Smooth muscle cell (in vitro differentiated cells): Measurements from ENCODE around the gene NT5C1B. TPM values are rescaled to one million over a fixed set of nuclear protein-coding genes. Genes with fewer than 3 reads are reported as not detected.

Experiments used
- DNase-seq: peaks from one replicate; lab custom pipeline; 2025; ENCODE audit not compliant: unreplicated experiment; lab: John Stamatoyannopoulos, UW
- H2AFZ ChIP-seq: fragments of 200-600 bp; sonication (generic); 2 replicates; pipeline ENCODE4 v1.6.0; 2016; ENCODE audit warnings: antibody characterized with exemption, low read depth, mild to moderate bottlenecking
- H3F3A ChIP-seq: fragments of 200-600 bp; sonication (generic); 2 replicates; pipeline ENCODE4 v1.6.0; 2017; ENCODE audit warnings: antibody characterized with exemption, low read depth
- H3K27ac ChIP-seq: fragments of 200-600 bp; sonication (generic); 2 replicates; pipeline ENCODE4 v1.5.1; 2016; ENCODE audit warnings: low read depth, mild to moderate bottlenecking
- H3K27me3 ChIP-seq: fragments of 200-600 bp; sonication (generic); 2 replicates; pipeline ENCODE4 v1.6.1; 2016; ENCODE audit warnings: low read depth, mild to moderate bottlenecking
- H3K36me3 ChIP-seq: fragments of 200-600 bp; sonication (generic); 2 replicates; pipeline ENCODE4 v1.5.1; 2016; ENCODE audit warnings: low read depth
- H3K4me1 ChIP-seq: fragments of 200-600 bp; sonication (generic); 2 replicates; pipeline ENCODE4 v1.5.1; 2016; ENCODE audit warnings: low read depth
- H3K4me2 ChIP-seq: fragments of 200-600 bp; sonication (generic); 2 replicates; pipeline ENCODE4 v1.6.0; 2016; ENCODE audit warnings: mild to moderate bottlenecking
- H3K4me3 ChIP-seq: fragments of 200-600 bp; sonication (generic); 2 replicates; pipeline ENCODE4 v1.5.1; 2016; ENCODE audit warnings: mild to moderate bottlenecking
- H3K79me2 ChIP-seq: fragments of 200-600 bp; sonication (generic); 2 replicates; pipeline ENCODE4 v1.6.0; 2016; ENCODE audit warnings: low read depth, mild to moderate bottlenecking
- H3K9ac ChIP-seq: fragments of 200-600 bp; sonication (generic); 2 replicates; pipeline ENCODE4 v1.6.0; 2016; ENCODE audit warnings: low read depth
- H3K9me3 ChIP-seq: fragments of 200-600 bp; sonication (generic); replicated peaks from 2 replicates; pipeline ENCODE4 v1.5.1; 2016; ENCODE audit warnings: low read depth
- H4K20me1 ChIP-seq: fragments of 200-600 bp; sonication (generic); 2 replicates; pipeline ENCODE4 v1.6.0; 2016; ENCODE audit warnings: low read depth
- WGBS: methylation state at CpG from one replicate; pipeline ENCODE4 v1.1.7; 2016; ENCODE audit warnings: low lambda C conversion rate; 5-methylcytosine and 5-hydroxymethylcytosine counted together
- polyA plus RNA-seq: library from polyadenylated mRNA; unstranded; fragments of >200 nt; fragmentation: Nextera tagmentation; extraction: Ambion mirVana; gene quantifications from 2 replicates; pipeline ENCODE4 v1.2.1, GENCODE V29; 2016
- total RNA-seq: library from RNA; depleted of rRNA; stranded (reverse); fragments of >200 nt; gene quantifications from 2 replicates; pipeline ENCODE4 v1.2.3, GENCODE V29; 2014
- TF ChIP-seq, protein P1 (sequence below): fragments of 200-600 bp; sonication (generic); IDR thresholded peaks from 2 replicates; pipeline ENCODE4 v1.5.1; 2017; ENCODE audit warnings: borderline replicate concordance, mild to moderate bottlenecking, antibody characterized with exemption; ENCODE audit not compliant: insufficient read depth, poor library complexity, severe bottlenecking

NT5C1B gene
- total and polyA plus RNA-seq, 2 experiments from 2014 or later = not detected

DNA sequence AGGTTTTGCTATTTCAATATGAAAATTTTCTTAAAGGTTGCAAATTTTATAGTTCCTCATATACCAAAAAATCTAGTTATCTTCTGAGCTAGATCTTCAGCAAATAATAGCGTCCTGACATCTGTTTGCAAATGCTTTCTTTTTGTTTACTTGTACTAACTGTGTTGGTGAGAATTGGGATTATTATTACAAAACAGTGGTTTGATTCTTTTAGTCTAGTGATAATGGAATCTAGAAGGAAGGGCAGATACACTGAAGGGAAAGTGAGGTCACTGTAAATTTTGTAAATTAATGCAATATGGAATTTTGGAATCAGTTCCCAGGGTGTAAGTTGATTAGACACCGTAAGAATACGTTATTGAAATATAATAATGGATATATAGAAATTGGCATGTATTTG is 36.2 kb upstream of the NT5C1B start:
- WGBS = 88% methylated on average over 3 of the region's 3 CpGs
- Histone ChIP-seq H4K20me1 (no peaks in the 10 kb centered on the region), H3K4me3 (no peak overlapping the region), H3K27me3 (no peaks in the 10 kb centered on the region), H3K4me2 (no peak overlapping the region), H3K36me3 (no peaks in the 10 kb centered on the region), H2AFZ (no peak overlapping the region), H3K4me1 (no peaks in the 10 kb centered on the region), H3K9me3 (no peaks in the 10 kb centered on the region), H3K79me2 (no peaks in the 10 kb centered on the region), H3F3A (no peaks in the 10 kb centered on the region), H3K27ac (no peak overlapping the region), H3K9ac (no peak overlapping the region)
- DNase-seq = no peak
- TF ChIP-seq, protein P1, sequence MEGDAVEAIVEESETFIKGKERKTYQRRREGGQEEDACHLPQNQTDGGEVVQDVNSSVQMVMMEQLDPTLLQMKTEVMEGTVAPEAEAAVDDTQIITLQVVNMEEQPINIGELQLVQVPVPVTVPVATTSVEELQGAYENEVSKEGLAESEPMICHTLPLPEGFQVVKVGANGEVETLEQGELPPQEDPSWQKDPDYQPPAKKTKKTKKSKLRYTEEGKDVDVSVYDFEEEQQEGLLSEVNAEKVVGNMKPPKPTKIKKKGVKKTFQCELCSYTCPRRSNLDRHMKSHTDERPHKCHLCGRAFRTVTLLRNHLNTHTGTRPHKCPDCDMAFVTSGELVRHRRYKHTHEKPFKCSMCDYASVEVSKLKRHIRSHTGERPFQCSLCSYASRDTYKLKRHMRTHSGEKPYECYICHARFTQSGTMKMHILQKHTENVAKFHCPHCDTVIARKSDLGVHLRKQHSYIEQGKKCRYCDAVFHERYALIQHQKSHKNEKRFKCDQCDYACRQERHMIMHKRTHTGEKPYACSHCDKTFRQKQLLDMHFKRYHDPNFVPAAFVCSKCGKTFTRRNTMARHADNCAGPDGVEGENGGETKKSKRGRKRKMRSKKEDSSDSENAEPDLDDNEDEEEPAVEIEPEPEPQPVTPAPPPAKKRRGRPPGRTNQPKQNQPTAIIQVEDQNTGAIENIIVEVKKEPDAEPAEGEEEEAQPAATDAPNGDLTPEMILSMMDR = no peak

DNA sequence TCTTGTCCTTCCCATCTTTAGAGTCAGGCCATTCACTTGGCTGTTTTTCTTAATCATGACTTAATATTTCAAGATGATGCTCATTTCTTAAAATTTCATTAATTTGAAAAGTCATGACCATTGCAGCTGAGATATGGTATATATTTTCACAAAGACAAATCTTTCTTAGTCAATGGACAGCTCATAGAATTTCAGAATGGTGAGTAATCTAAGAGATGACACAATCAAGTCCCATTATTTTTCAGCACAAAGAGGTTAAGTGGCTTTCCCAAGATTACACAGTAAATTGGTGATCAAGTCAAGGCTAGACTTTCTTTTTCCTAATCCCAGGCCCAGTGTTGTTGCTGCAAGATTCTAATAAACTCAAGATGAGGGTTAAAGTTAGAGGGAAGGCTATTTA is 34.4 kb upstream of the NT5C1B start:
- DNase-seq = no peak
- Histone ChIP-seq H3K4me3 (no peak overlapping the region), H3K79me2 (no peaks in the 10 kb centered on the region), H3K27ac (no peak overlapping the region), H3K36me3 (no peaks in the 10 kb centered on the region), H3K9ac (no peak overlapping the region), H3F3A (no peaks in the 10 kb centered on the region), H3K4me2 (no peak overlapping the region), H3K27me3 (no peaks in the 10 kb centered on the region), H3K9me3 (no peaks in the 10 kb centered on the region), H3K4me1 (no peaks in the 10 kb centered on the region), H4K20me1 (no peaks in the 10 kb centered on the region), H2AFZ (no peak overlapping the region)
- TF ChIP-seq, protein P1 = no peak

DNA sequence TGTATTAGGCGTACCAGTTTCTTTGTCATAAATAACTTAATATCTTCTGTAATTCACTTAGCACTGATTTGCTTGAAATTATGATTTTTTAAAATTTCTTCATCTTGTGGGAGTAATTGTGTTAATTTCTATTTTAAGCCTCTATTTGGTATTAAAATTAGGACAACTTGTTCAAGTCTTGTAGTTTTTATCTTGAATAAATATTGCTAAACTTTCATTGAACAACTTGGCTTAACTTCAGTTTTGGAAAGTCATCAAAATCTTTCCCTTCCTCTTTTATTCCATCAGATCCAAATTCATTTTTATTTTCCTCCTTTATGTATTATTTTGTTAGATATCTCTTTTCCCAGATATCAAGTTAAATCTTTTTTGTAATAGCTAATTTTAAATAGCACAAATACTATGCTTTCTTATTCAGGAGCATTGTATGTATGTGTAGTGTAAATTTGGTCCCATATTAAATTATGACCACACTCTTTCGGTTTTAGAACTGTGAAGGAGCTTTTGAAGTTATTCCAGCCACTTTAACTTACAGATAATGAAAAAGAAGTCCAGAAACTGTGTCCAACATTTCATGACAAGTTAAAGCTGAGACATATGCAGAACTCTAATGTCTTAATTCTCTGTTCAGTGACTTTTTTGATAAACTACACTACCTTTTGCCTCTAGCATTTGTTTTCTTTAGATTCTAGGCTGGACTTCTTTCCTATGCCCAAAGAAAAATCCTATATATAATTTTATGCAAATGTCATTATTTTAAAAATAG is 31.7 kb upstream of the NT5C1B start:
- Histone ChIP-seq H3K36me3 (no peaks in the 10 kb centered on the region), H2AFZ (no peak overlapping the region), H3K4me2 (no peak overlapping the region), H3F3A (no peaks in the 10 kb centered on the region), H3K4me1 (no peaks in the 10 kb centered on the region), H3K79me2 (no peaks in the 10 kb centered on the region), H3K27ac (no peak overlapping the region), H4K20me1 (no peaks in the 10 kb centered on the region), H3K27me3 (no peaks in the 10 kb centered on the region), H3K9me3 (no peaks in the 10 kb centered on the region), H3K9ac (no peak overlapping the region), H3K4me3 (no peak overlapping the region)
- 70% methylated on average over 2 of the region's 2 CpGs for WGBS
- no peak for DNase-seq
- TF ChIP-seq, protein P1 = no peak

DNA sequence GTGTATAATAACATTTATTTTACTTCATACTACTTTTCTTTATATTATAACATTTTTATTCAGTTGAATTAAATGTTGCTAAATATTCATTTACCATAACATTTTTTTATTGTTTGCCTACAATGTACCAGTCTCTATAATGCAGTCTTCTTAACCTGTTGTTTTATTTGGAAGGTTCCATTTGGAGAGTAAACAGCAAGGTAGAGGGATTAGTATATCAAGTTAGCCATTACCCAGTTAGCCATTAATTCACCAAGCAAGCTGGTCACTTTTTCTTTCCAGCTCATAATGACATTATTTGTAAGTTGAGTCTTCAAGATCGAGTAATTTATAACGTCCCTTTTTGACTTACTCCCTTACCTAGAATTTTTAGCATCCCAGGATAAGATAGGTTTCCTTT is 29.7 kb upstream of the NT5C1B start:
- Histone ChIP-seq H3F3A (no peaks in the 10 kb centered on the region), H3K4me1 (no peaks in the 10 kb centered on the region), H3K27ac (no peak overlapping the region), H3K4me3 (no peak overlapping the region), H3K9ac (no peak overlapping the region), H3K4me2 (no peak overlapping the region), H2AFZ (no peak overlapping the region), H3K79me2 (no peaks in the 10 kb centered on the region), H4K20me1 (no peaks in the 10 kb centered on the region), H3K9me3 (no peaks in the 10 kb centered on the region), H3K36me3 (no peaks in the 10 kb centered on the region), H3K27me3 (no peaks in the 10 kb centered on the region)
- 75% methylated on average over 2 of the region's 2 CpGs for WGBS
- TF ChIP-seq, protein P1 = no peak
- no peak for DNase-seq
